A549 (cell line): ENCODE results near the gene R3HDM2. TPM values are rescaled to one million over a fixed set of nuclear protein-coding genes. Genes with fewer than 3 reads are reported as not detected.

Experiments used
- ATAC-seq, 2 experiments: fragments of 200-7000 bp in 1 of 2; fragments of >200 bp in 1 of 2; cut with Nextera tagmentation in 1 of 2; cut with Tn5 transposase in 1 of 2; 3 replicates each; pipeline versions ENCODE4 v1.8.0 to v1.9.1; 2018 to 2020; ENCODE audit warnings: mild to moderate bottlenecking in 1 of 2, moderate library complexity in 1 of 2
- CTCF ChIA-PET: fragments of 300-600 bp; sonication (Branson Sonifier 250); formaldehyde crosslinking; extraction: SDS; loops from one replicate; lab custom pipeline; 2021; ENCODE audit warnings: antibody characterized with exemption, inconsistent platforms; lab: Yijun Ruan, JAX
- POLR2A ChIA-PET: fragments of 350-600 bp; formaldehyde crosslinking; extraction: SDS; loops from one replicate; lab custom pipeline; 2021; ENCODE audit warnings: antibody characterized with exemption, inconsistent platforms; lab: Yijun Ruan, JAX
- DNase-seq, 2 experiments: peaks; one replicate each; pipeline versions ENCODE4 v3.0.0 to v3.0.0-alpha.2; 2011 to 2016; ENCODE audit warnings: low read depth in 1 of 2, low spot score in 1 of 2
- FAIRE-seq: peaks from 2 replicates; lab custom pipeline; 2011; peaks lifted over from hg19 to GRCh38; lab: Jason Lieb, UNC
- H3K27ac ChIP-seq, 2 experiments: fragments of >200 bp; sonication (Bioruptor Twin); formaldehyde crosslinking; 3 replicates each; pipeline ENCODE4 v1.5.1; 2016 to 2017
- H3K4me1 ChIP-seq: fragments of >200 bp; sonication (Bioruptor Twin); formaldehyde crosslinking; 3 replicates; pipeline ENCODE4 v1.6.1; 2016
- H3K4me2 ChIP-seq: fragments of >200 bp; sonication (Bioruptor Twin); formaldehyde crosslinking; 3 replicates; pipeline ENCODE4 v1.6.1; 2016
- H3K4me3 ChIP-seq: fragments of >200 bp; sonication (Bioruptor Twin); formaldehyde crosslinking; 3 replicates; pipeline ENCODE4 v1.5.1; 2016
- H3K9me3 ChIP-seq: fragments of >200 bp; sonication (Bioruptor Twin); formaldehyde crosslinking; 3 replicates; pipeline ENCODE4 v1.6.1; 2016
- BHLHE40 ChIP-seq: IDR thresholded peaks from 2 replicates; pipeline ENCODE4 v1.6.1; 2012; ENCODE audit warnings: low read depth, low read length, inconsistent platforms
- CBX2 ChIP-seq: fragments of 200-600 bp; sonication (generic); IDR thresholded peaks from 2 replicates; pipeline ENCODE4 v1.6.1; 2016; ENCODE audit warnings: low read depth, mild to moderate bottlenecking, borderline replicate concordance
- CBX8 ChIP-seq: fragments of 200-600 bp; sonication (generic); IDR thresholded peaks from 2 replicates; pipeline ENCODE4 v1.6.1; 2016
- CEBPB ChIP-seq, 2 experiments: fragments of >200 bp in 1 of 2; sonication (Bioruptor Twin) in 1 of 2; formaldehyde crosslinking in 1 of 2; IDR thresholded peaks; 2 replicates each; pipeline ENCODE4 v1.6.1; 2012 to 2016
- CHD2 ChIP-seq: fragments of 150-350 bp; IDR thresholded peaks from 2 replicates; pipeline ENCODE4 v1.6.1; 2014; ENCODE audit warnings: low read length; ENCODE audit not compliant: partially characterized antibody
- CTCF ChIP-seq: fragments of >200 bp; sonication (Bioruptor Twin); formaldehyde crosslinking; IDR thresholded peaks from 3 replicates; pipeline ENCODE4 v1.5.1; 2016
- EHMT2 ChIP-seq: fragments of 200-600 bp; sonication (generic); IDR thresholded peaks from 2 replicates; pipeline ENCODE4 v1.6.1; 2016; ENCODE audit warnings: antibody characterized with exemption, low read depth, mild to moderate bottlenecking, moderate library complexity
- FOSL2 ChIP-seq, 2 experiments: fragments of 450-650 bp in 1 of 2; fragments of >200 bp in 1 of 2; sonication (Bioruptor Twin) in 1 of 2; formaldehyde crosslinking; IDR thresholded peaks; 2 replicates each; pipeline versions ENCODE4 v1.5.0 to v1.6.1; 2016 to 2020; ENCODE audit warnings: mild to moderate bottlenecking in 1 of 2, moderate library complexity in 1 of 2
- GATA3 ChIP-seq: IDR thresholded peaks from 2 replicates; pipeline ENCODE4 v1.6.1; 2012; ENCODE audit warnings: borderline replicate concordance
- HOXA7 ChIP-seq: fragments of 250-450 bp; sonication (Bioruptor Pico); IDR thresholded peaks from 2 replicates; pipeline ENCODE4 v1.5.0; 2020; ENCODE audit warnings: mild to moderate bottlenecking, moderate library complexity
- MAZ ChIP-seq: fragments of 150-350 bp; IDR thresholded peaks from 2 replicates; pipeline ENCODE4 v1.6.1; 2014; ENCODE audit warnings: antibody characterized with exemption, low read depth, low read length, borderline replicate concordance
- NPAS2 ChIP-seq: fragments of 250-450 bp; sonication (Bioruptor Pico); IDR thresholded peaks from 2 replicates; pipeline ENCODE4 v1.8.0; 2022; ENCODE audit warnings: mild to moderate bottlenecking, moderate library complexity, borderline replicate concordance
- RAD21 ChIP-seq, 2 experiments: fragments of >200 bp in 1 of 2; sonication (Bioruptor Twin) in 1 of 2; formaldehyde crosslinking in 1 of 2; IDR thresholded peaks in 1 of 2; conservative IDR thresholded peaks in 1 of 2; 2 replicates in 1 of 2; 3 replicates in 1 of 2; pipeline ENCODE4 v1.6.1; 2012 to 2018; ENCODE audit warnings: inconsistent platforms in 1 of 2
- RNF2 ChIP-seq: fragments of 200-600 bp; sonication (generic); IDR thresholded peaks from 2 replicates; pipeline ENCODE4 v1.6.1; 2016; ENCODE audit warnings: low read depth, mild to moderate bottlenecking, antibody characterized with exemption, moderate library complexity, borderline replicate concordance
- TFCP2L1 ChIP-seq: fragments of 250-450 bp; sonication (Bioruptor Pico); IDR thresholded peaks from 2 replicates; pipeline ENCODE4 v1.5.0; 2021; ENCODE audit warnings: mild to moderate bottlenecking
- ZFP36 ChIP-seq: fragments of 450-650 bp; IDR thresholded peaks from 2 replicates; pipeline ENCODE4 v1.6.1; 2014; ENCODE audit warnings: borderline replicate concordance; ENCODE audit not compliant: partially characterized antibody
- ZNF302 ChIP-seq: fragments of 250-450 bp; sonication (Bioruptor Pico); IDR thresholded peaks from 2 replicates; pipeline ENCODE4 v1.9.0; 2021; ENCODE audit warnings: inconsistent platforms, mild to moderate bottlenecking, moderate library complexity
- ZSCAN20 ChIP-seq: fragments of 250-450 bp; sonication (Bioruptor Pico); IDR thresholded peaks from 2 replicates; pipeline ENCODE4 v1.8.0; 2022; ENCODE audit warnings: mild to moderate bottlenecking, moderate library complexity
- WGBS: methylation state at CpG from one replicate; pipeline ENCODE4 v1.1.6; 2017; ENCODE audit errors: missing lambda C conversion rate; 5-methylcytosine and 5-hydroxymethylcytosine counted together
- polyA plus RNA-seq, 4 experiments: library from polyadenylated mRNA; depleted of rRNA in 3 of 4; stranded (reverse); fragments of >200 nt; fragmentation: RNase III in 1 of 4; extraction: RNeasy Plus Mini Kit Qiagen cat#74134 plus additional on column Dnase treatment in 1 of 4; gene quantifications; 2 replicates in 3 of 4; 3 replicates in 1 of 4; pipeline ENCODE4 v1.2.3, GENCODE V29; 2011 to 2017
- TF ChIP-seq, protein P1 (sequence below): fragments of 250-450 bp; sonication (Bioruptor Pico); IDR thresholded peaks from 2 replicates; pipeline ENCODE4 v1.5.0; 2020; ENCODE audit warnings: low read depth, mild to moderate bottlenecking, moderate library complexity
- TF ChIP-seq, protein P2 (sequence below): fragments of >200 bp; sonication (Bioruptor Twin); formaldehyde crosslinking; IDR thresholded peaks from 3 replicates; pipeline ENCODE4 v1.6.1; 2016
- TF ChIP-seq, protein P3 (sequence below): fragments of 250-450 bp; sonication (Bioruptor Pico); IDR thresholded peaks from 2 replicates; pipeline ENCODE4 v1.5.0; 2021; ENCODE audit warnings: mild to moderate bottlenecking, moderate library complexity, borderline replicate concordance

The R3HDM2 gene
- polyA plus RNA-seq, 2 of the 4 experiments (the other 2 are of a cell fraction) = 14.0 to 30.6 TPM

DNA sequence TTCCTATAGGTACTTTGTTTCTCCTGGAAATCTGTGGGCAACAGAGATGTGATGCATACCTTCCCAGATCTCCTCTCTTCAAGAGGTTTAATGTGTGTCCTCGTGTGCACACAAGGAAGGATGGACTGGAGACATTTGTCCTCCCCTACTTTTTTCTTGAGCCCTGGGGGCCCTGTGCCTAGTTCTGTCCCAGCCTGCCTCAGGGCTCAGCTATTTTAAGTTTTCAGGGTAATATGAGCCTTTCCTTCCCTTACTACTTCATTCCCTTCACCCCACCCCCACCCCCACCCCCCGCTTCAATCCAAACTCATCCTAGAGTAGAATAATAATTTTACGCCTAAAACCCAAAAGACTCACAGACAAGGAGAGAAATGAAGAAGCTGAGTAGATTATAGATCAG lies 180.3 kb downstream of the R3HDM2 start:
- ATAC-seq (no peak), DNase-seq (no peak), FAIRE-seq (no peak)
- CTCF ChIA-PET = interaction anchor here (0.6 to 12.1 kb wide), 8 partner anchors 10 to 369 kb away, joined by 4 to 131 read pairs (median 9); no protein-coding TSS in a partner anchor
- Histone ChIP-seq H3K27ac (no peak overlapping the region), H3K4me2 (no peak overlapping the region), H3K4me1 (no peaks in the 10 kb centered on the region; the same call in 2 of the 3 replicates), H3K9me3 (no peaks in the 10 kb centered on the region), H3K4me3 (no peak overlapping the region)
- no peak for TF ChIP-seq CEBPB (IDR thresholded peaks at IDR 0.05)
- no peak for TF ChIP-seq RNF2
- TF ChIP-seq FOSL2 (IDR thresholded peaks at IDR 0.05) = no peak
- TF ChIP-seq FOSL2 (CRISPR knock-in tag; IDR thresholded peaks at IDR 0.05) = no peak
- TF ChIP-seq EHMT2 = no peak
- no peak for TF ChIP-seq BHLHE40
- TF ChIP-seq CHD2 = no peak
- TF ChIP-seq, protein P1, sequence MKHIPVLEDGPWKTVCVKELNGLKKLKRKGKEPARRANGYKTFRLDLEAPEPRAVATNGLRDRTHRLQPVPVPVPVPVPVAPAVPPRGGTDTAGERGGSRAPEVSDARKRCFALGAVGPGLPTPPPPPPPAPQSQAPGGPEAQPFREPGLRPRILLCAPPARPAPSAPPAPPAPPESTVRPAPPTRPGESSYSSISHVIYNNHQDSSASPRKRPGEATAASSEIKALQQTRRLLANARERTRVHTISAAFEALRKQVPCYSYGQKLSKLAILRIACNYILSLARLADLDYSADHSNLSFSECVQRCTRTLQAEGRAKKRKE (CRISPR knock-in tag) = no peak
- TF ChIP-seq NPAS2 = no peak
- no peak for TF ChIP-seq TFCP2L1
- TF ChIP-seq ZSCAN20 (CRISPR knock-in tag) = no peak
- no peak for TF ChIP-seq CBX2
- POLR2A ChIA-PET = interaction anchor here (0.6 kb wide), 1 partner anchor 187 kb away, joined by 3 read pairs; no protein-coding TSS in a partner anchor
- WGBS = 90% methylated on average over 3 of the region's 3 CpGs

- no peak overlapping the region for H3K27ac ChIP-seq
- CTCF ChIA-PET = interaction anchor here (1.0 to 12.1 kb wide), 8 partner anchors 10 to 210 kb away, joined by 3 to 131 read pairs (median 6); no protein-coding TSS in a partner anchor
- DNase-seq (no peak), FAIRE-seq (no peak), ATAC-seq (no peak)
- WGBS = 80% methylated on average over 7 of the region's 7 CpGs
- POLR2A ChIA-PET = no interaction called here
- no peak overlapping the region for H3K4me3 ChIP-seq
- TF ChIP-seq CTCF = no peak
- H3K9me3 ChIP-seq = no peaks in the 10 kb centered on the region
- peaks cover 4% of the 10 kb centered on the region; the same call in 1 of the 3 replicates for H3K4me1 ChIP-seq
- no peak overlapping the region for H3K4me2 ChIP-seq
Measured at GRCh38 chr12:57248934-57249742, 181.7 kb downstream of the R3HDM2 start.

DNA sequence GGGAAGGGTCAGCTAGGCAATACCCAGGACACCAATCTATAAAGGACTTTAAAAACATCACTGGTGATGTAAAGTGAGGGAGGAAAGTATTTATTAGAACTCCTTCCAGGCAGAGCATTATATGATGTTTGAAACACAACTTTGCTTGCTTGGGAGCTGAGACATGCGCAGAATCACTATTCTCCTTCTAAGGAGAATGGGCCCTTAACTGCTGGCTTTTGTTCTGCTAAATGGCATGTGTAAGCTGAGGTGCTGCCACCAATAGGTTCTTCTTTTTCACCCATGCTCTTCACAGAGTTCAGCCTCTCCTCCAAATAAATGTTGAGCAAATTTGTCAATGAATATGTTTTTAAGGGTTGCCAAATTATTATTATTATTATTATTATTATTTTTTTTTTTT lies 183.8 kb downstream of the R3HDM2 start:
- FAIRE-seq (no peak), ATAC-seq (no peak)
- no peak overlapping the region for H3K27ac ChIP-seq
- H3K4me2 ChIP-seq = no peak overlapping the region
- WGBS = 87% methylated on average over 1 of the region's 1 CpG
- no peak for TF ChIP-seq ZNF302 (CRISPR knock-in tag)
- TF ChIP-seq HOXA7 = no peak
- no peak for TF ChIP-seq CHD2
- no peak for TF ChIP-seq FOSL2 (IDR thresholded peaks at IDR 0.05)
- no peak for TF ChIP-seq FOSL2 (CRISPR knock-in tag; IDR thresholded peaks at IDR 0.05)
- TF ChIP-seq, protein P2, sequence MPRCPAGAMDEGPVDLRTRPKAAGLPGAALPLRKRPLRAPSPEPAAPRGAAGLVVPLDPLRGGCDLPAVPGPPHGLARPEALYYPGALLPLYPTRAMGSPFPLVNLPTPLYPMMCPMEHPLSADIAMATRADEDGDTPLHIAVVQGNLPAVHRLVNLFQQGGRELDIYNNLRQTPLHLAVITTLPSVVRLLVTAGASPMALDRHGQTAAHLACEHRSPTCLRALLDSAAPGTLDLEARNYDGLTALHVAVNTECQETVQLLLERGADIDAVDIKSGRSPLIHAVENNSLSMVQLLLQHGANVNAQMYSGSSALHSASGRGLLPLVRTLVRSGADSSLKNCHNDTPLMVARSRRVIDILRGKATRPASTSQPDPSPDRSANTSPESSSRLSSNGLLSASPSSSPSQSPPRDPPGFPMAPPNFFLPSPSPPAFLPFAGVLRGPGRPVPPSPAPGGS = no peak
- no peak for TF ChIP-seq RAD21 (conservative IDR thresholded peaks at IDR 0.05 in 1 of 2, IDR thresholded peaks at IDR 0.05 in 1 of 2)
- no peak for TF ChIP-seq GATA3
- no peak for TF ChIP-seq ZFP36
- TF ChIP-seq, protein P3, sequence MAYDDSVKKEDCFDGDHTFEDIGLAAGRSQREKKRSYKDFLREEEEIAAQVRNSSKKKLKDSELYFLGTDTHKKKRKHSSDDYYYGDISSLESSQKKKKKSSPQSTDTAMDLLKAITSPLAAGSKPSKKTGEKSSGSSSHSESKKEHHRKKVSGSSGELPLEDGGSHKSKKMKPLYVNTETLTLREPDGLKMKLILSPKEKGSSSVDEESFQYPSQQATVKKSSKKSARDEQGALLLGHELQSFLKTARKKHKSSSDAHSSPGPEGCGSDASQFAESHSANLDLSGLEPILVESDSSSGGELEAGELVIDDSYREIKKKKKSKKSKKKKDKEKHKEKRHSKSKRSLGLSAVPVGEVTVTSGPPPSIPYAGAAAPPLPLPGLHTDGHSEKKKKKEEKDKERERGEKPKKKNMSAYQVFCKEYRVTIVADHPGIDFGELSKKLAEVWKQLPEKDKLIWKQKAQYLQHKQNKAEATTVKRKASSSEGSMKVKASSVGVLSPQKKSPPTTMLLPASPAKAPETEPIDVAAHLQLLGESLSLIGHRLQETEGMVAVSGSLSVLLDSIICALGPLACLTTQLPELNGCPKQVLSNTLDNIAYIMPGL (CRISPR knock-in tag) = no peak
- TF ChIP-seq TFCP2L1 = no peak
- no peak for TF ChIP-seq CBX8
- no peak for TF ChIP-seq MAZ
- TF ChIP-seq, all 56 proteins: peak for 0
- DNase-seq = no peak
- Histone ChIP-seq H3K9me3 (no peaks in the 10 kb centered on the region), H3K4me1 (peaks cover 16% of the 10 kb centered on the region; the same call in 2 of the 3 replicates), H3K4me3 (no peak overlapping the region)
- ChIA-PET POLR2A (interaction anchor here (0.8 kb wide), 1 partner anchor 32 kb away, joined by 3 read pairs; no protein-coding TSS in a partner anchor), CTCF (interaction anchor here (0.9 to 26.5 kb wide), 4 partner anchors 16 to 209 kb away, joined by 3 to 615 read pairs (median 70); partner anchors contain the start of gene NXPH4)
